GM12892 (cell line): ENCODE results near the gene CYP17A1.

ENCODE experiments used
- POLR2A ChIP-seq: IDR thresholded peaks from 2 replicates; pipeline ENCODE4 v1.6.1; 2011; ENCODE audit warnings: low read depth, low read length, control low read depth
- POLR2AphosphoS5 ChIP-seq: IDR thresholded peaks from 2 replicates; pipeline ENCODE4 v1.6.1; 2011; ENCODE audit warnings: low read depth, low read length, control low read depth

DNA sequence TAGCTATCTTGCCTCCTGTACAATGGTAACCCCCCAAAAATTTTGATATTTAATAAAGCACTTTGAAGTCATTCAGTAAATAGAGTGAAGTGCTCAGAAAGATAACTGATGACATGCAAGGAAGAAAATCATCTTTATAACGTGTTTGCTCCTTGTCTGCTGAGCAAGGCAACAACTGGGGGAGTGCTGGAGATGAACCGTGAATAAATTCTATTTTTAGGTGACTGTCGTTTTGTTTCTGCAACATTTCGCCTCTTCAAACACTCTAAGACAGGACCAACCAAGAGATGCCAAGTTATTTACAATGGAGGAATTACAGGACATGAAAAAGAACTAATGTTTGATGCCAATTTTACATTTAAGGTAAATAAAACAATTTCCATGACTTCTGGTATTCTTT lies 41.4 kb upstream of the CYP17A1 start:
- no peak for TF ChIP-seq POLR2AphosphoS5
- no peak for TF ChIP-seq POLR2A
